Raji (cell line): Measurements from ENCODE around the gene IL1RAP.

ENCODE experiments used
- POLR2A ChIP-seq: IDR thresholded peaks from 2 replicates; pipeline ENCODE4 v1.6.1; 2011; ENCODE audit warnings: low read depth, low read length, control low read depth; ENCODE audit not compliant: insufficient read depth

Gene IL1RAP

DNA sequence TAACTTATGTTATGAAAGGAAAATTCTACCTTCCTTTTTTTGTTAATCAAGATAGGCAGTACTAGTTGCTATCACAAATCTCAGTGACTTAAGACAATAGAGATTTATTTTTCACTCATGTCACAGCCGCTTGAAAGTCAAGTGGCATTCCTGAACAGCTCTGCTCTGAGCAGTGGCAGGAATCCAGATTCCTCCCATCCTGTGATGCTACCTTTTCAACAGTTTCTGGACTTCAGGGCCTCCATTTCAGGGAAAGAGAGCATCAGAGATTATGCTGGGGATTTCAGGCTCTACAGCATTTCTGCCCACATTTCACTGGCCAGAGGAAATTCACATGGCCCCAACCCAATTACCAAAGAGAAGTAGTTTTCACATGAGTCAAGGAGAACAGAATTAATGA lies 83.4 kb downstream of the IL1RAP start:
- no peak for TF ChIP-seq POLR2A

DNA sequence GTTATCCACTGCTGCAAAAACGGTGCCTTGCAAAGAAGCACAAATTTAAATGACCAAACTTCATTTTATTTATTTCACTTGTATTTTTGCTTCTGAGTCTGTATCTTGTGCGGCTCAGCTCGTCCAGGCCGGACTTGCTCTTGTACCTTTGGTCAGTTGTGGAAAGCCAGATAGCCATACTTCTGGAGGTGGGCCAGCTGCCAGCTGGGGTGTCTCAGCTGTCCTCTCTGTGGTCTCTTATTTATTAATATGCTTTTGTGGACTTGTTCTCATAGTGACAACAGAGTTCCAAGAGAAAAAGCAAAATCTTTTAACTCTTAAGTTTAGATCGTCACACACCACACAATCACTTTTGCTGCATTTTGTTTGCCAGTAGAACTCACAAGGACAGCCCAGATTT lies 87.7 kb downstream of the IL1RAP start:
- no peak for TF ChIP-seq POLR2A

DNA sequence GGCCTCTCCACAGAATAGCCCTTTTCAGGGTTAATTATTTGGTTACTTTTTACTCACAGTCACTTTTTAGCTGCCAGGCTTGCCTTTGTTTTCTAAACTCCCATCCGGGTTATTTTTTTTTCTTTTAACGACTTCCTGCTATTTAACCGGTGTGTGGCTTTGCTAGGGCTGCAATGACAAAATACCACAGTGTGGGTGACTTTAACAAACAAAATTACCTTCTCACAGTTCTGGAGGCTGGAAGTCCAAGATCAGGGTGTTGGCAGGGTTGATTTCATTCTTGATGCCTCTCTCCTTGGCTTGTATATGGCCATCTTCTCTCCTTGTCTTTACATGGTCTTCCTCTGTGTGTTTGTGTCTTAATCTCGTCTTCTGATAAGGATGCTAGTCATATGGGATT lies 91.5 kb downstream of the IL1RAP start:
- TF ChIP-seq POLR2A, result no peak

DNA sequence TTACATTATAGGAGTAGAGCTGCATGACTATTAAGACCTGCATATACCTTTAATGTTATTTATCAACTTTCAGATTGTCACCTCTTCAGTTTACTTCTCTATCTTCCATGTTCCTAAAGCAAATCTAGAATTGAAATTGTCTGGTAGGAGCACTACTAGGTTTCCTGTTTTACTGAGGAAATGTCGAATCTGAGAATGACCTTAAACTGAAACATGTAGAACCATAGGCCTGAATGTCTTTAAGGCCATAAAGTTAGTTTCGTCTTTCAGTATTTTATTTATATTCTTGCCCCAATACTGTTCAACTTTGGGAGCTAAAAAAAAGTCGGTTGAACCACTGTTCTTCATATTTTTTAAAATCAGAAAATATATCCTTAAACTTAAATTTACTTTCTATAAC lies 92.7 kb downstream of the IL1RAP start:
- TF ChIP-seq POLR2A, result no peak

DNA sequence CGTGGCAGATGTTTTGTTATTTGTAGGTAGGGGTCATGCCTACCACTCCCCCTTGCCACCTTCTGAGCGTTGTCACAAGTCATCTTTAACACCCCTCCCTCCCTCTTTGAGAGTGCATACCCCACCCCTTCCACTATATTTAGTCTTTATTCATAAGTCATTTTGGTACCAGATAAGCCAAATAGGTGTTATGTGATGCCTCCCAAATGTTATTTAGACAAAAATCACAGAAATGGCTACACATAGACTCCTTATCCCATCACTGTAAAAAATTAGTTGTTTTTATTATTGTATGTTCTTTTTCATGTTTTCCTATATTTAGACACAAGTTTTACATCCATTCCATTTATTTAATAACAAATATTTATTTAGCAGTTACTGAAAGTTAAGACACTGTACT lies 93.1 kb downstream of the IL1RAP start:
- TF ChIP-seq POLR2A, result no peak

DNA sequence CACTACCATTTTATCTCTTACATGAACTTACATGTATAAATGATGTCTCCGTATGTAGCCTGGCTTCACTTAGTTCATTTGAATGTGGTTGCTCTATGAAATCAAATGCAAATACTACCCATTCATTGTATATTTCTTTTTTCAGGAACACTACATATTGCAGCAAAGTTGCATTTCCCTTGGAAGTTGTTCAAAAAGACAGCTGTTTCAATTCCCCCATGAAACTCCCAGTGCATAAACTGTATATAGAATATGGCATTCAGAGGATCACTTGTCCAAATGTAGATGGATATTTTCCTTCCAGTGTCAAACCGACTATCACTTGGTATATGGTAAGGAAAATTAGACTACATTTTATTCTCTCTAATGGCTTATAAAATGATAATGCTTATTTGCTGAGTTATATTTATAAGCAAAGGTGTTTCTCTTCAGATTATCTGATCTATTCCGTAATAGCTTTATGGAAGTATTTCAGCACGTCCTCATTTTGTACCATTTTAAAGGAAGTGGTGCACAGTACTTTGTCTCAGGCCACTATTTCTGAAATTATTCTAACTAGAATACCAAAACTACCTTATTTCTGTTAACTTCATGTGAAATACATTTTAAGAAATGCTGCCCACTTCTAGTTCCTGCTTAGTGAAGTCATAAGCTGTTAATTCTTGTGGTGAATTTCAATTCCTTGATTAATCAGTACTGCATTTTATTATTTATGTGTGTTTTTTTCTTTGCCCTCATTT lies 95.1 kb downstream of the IL1RAP start:
- TF ChIP-seq POLR2A, result no peak

DNA sequence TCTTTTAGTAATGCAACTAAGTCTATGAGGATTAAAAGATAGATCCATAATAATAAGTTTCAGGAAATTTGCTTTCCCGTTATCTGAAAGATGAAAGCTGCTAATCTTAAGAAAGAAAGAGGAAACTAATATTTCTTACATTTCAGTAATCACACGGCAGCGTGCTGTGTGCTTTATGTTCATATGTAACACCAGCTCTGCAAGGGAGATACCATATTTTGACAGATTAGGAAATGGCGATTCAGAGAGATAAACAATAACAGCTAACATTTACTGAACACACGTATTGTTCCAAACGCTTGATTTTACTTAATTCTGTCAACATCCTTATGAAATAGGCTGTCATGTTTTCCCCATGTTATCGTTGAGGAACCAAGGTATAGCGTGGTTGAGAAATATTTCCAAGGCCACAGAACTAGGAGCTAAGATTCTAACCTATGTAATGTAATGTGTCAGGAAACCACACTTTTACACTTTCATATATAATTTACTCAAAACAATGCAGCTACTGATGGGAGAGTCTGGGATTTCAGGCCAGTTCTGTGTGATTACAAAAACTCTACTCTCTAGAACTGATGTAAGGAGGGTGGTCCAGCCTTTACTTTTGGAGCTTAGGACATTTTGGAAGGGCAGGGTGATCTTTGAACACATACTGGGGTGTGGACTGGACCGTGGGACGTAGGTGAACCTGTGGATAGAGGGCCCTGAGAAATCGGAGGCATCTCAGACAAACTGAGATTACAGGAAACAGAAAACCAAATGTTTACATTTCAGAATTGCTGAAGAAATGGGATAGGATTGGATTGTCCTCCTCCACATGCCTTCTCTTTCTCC lies 100.6 kb downstream of the IL1RAP start:
- no peak for TF ChIP-seq POLR2A

DNA sequence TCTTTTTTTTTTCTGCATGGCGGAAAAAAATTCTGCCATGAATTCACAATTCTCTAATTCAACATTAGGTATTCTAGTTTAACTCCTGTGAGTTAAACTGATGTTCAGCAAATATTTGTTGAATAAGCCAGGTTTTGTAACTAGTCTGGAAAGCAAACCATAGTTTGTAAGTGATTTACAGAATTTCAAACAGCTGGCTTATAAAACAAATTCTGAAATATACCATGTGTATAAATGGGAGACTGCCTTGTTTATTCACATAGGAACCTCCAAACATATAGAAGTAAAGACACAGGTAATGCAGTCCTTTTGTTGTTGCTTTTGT lies 101.1 kb downstream of the IL1RAP start:
- TF ChIP-seq POLR2A, result no peak

DNA sequence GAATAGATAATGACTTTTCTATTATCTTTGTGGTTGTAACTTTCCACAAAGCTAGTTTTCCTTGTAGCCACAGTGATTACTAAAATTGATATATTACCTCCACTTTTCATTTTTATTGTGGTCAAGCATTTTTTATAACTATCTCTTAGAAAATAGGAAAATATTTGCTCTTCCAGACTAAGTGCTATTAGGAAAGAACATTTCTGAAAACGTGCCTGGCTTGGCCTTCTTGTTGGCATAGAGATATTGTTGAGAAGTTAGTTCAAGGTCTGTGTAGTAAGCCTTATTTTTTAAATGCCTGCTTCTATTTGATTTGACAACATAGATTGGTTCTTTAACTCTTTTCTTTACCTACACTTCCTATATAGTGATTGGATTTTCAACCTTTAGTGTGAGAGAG lies 101.7 kb downstream of the IL1RAP start:
- TF ChIP-seq POLR2A, result no peak

DNA sequence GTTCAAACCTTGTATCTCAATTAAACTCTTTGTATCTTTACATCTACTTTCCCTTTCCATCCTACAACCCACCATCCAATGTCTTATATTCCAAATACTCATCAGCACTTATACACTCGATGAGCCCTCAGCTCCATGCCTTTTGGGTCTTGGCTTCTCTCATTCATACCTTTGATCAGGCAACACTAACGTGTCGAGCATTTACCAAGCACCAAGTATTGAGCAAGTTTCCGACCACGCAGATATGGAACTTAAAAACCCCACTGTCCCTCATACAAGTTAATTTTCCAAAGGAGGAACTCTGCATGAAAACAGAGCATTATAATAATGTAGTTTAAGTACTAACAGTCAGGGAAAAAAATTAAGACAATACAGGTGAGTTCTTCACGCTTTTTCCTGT lies 102.8 kb downstream of the IL1RAP start:
- no peak for TF ChIP-seq POLR2A

DNA sequence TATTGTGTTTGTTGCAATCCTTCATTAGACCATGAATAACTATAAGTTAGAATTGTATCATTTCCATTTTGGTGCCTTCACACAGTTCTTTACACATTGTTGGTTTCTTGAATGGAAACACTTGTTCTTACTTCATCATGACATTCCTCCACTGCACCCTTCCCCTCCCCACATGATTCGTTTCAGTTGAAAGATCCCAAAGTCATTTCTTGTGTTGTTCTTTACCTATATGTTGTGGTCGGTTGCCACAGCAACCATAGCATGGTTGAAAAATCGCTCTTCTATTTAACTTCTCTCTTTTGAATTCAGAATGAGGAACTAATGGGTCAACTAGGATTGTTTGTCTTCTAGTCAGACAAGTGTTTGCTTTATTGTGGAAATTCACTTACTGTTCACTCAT lies 103.3 kb downstream of the IL1RAP start:
- TF ChIP-seq POLR2A, result no peak

DNA sequence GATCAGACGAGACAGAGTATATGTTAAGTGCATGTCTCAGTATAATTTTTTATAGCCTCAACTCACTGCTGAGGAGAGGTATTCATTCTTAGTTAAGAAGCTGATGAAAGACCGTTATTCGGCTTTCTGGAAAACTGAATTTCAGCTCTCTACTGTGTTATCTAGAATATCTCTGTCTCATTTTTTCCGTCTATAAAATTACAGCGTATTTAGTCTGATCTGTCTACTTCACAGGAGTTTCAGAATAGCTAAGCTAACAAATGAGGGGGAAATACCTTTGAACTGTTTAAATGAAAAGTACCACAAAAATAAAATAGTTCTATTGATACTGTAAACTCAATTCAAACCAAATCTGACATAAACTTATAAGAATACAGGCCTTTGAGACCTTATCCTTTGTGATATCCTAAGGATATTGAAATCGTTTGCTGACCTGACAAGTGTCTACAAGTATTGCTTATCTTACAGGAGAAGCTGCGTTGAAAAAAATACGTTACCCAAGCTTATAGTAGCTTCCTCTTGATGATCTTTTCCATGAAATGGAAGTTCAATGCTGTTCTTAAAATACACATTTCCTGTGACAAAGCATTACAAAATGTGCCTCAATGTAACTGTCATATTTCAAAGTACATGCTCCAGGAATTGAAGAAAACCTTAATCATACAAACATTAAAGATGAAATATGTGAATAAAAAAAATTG lies 104.6 kb downstream of the IL1RAP start:
- no peak for TF ChIP-seq POLR2A

DNA sequence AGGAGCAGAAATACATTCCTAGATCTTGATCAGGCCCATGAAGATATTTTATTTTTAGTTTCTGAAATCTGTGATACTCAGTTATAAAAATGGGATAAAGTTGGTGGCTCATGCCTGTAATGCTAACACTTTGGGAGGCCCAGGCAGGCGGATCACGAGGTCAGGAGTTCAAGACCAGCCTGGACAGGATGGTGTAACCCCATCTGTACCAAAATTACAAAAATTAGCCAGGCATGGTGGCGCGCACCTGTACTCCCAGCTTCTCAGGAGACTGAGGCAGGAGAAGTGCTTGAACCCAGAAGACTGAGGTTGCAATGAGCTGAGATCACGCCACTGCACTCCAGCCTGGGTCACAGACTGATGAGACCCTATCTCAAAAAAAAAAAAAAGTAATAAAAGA lies 105.5 kb downstream of the IL1RAP start:
- TF ChIP-seq POLR2A, result no peak

DNA sequence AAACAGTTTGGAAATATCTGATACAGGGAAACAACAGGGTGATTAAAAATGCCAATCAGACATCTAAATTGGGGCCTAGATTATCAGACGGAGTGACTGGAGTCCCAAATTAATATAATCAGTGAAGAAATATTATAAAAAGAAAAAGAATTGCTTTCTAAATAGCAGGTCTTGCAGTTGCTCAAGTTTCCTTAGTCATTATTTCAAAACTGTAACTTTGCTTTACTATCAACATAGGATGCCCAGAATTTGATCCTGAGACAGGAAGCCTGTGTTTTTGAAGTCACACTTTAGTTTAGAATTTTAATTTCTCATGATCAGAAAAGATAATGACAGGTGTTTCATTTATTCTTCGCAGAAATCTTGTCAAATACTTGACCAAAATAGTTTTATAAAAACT lies 105.9 kb downstream of the IL1RAP start:
- no peak for TF ChIP-seq POLR2A

DNA sequence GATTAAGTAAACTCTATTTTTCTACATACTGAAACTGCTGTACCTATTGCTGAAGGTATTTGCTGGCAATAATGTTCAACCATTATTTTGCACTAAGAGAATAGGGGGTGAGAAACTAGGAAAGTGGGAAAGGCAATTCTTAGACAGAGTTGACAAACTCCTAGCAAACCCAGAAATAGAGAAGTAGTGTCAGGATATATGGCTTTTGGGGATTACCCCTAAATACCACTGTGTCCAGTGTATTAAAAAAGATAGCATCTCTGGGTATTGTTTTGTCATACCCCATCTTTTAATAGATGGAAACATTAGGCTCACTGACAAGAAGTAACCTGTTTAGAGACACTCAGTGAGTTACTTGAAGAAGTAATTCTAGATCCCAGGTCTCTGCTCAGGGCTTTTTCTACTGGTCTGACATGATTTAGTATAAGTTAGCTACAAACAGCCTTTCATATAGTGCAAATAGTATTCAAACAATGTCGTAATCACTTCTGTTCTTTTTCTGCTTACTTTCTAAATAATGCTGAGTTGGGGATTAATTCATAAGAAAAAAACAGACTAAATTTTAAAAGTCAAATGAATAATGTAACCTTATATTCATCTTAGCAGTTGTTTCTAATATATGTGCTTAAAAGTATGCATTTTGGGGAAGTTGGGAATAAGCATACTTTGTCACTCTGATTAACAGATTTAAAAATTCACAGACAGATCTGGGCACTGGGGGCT lies 107.2 kb downstream of the IL1RAP start:
- TF ChIP-seq POLR2A, result no peak

DNA sequence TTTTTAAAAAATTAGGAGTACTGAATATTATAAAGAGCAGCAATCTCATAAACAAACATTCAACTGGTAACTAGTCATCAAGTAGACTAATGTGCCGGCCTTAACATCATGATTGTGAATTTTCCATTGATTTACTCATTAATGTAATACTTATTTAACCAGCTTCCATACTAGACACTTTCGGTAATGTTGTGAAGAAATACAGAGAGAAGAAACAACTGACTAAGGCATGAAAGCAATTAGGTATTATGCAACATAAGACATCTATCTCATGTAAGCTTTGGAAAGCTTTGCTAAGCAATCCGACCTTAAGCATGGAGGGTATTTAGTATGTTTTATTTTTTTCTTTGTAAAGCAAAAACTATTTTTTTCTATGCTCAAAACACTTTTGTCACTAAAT lies 108.0 kb downstream of the IL1RAP start:
- TF ChIP-seq POLR2A, result no peak

DNA sequence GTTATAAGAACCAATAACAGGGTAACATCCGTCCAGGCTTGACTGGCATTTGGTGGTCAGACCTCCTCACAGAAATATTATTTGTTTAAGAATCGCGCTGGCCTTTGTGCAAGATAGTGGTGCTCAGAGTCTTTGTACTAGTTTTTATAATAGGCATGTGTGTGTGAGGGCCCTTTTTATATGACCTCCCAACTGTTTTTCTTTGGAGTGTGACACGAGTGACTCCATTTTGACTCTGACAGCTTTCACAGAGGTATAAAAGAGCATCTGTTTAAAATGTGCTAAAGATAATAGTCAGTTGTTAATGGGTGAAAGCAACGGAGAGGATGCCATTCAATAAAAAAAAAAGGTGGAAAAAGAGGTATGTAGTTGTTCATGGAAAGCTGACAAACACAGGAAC lies 110.4 kb downstream of the IL1RAP start:
- TF ChIP-seq POLR2A, result no peak
